ENCODE measurements around the gene HS3ST5. TPM values are rescaled to one million over a fixed set of nuclear protein-coding genes. Genes with fewer than 3 reads are reported as not detected.

The HS3ST5 gene
- total RNA-seq, 2 experiments from 2014 or later = not detected

GRCh38 chr6:114181664-114182063, 161.2 kb downstream of the HS3ST5 start:
- CTCF ChIA-PET = no interaction called here
- no peaks in the 10 kb centered on the region for H3K36me3 Mint-ChIP-seq
- H3K9me3 Mint-ChIP-seq (ENCODE audit: low read depth) = no peaks in the 10 kb centered on the region
- H3K4me3 Mint-ChIP-seq = no peak overlapping the region
- DNase-seq (no peak), ATAC-seq (no peak)
- no peak overlapping the region for H3K27ac Mint-ChIP-seq
- no peaks in the 10 kb centered on the region for H3K27me3 Mint-ChIP-seq
- no peaks in the 10 kb centered on the region for H3K4me1 Mint-ChIP-seq

GRCh38 chr6:114179411-114179810, 163.4 kb downstream of the HS3ST5 start:
- Mint-ChIP-seq H3K27me3 (no peaks in the 10 kb centered on the region), H3K27ac (no peak overlapping the region), H3K36me3 (no peaks in the 10 kb centered on the region), H3K4me1 (no peaks in the 10 kb centered on the region), H3K4me3 (no peak overlapping the region), H3K9me3 (ENCODE audit: low read depth) (no peaks in the 10 kb centered on the region)
- DNase-seq (no peak), ATAC-seq (no peak)
- CTCF ChIA-PET = no interaction called here

DNA sequence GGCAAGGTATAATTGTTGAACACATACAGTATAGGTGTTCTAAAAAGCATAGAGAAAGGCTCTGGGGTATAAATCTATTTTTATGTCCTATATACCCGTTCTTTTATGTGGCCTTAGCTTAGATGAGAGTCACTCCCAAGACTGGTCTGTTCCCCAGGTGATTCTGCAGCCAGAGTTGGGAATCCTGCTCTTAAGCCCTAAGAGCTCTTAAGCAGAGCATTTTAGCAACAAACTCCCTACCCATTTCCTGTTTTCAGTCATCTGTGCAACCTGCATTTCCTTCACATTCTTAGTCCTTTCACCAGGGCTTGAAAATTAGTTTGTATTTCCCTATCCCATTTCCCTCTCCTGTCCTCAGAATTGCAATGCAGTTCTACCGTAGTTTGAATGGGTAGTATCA, 166.1 kb downstream of the HS3ST5 start:
- H3K36me3 Mint-ChIP-seq = no peaks in the 10 kb centered on the region
- no peak overlapping the region for H3K4me3 Mint-ChIP-seq
- no peak overlapping the region for H3K27ac Mint-ChIP-seq
- ATAC-seq (no peak), DNase-seq (no peak)
- no peaks in the 10 kb centered on the region for H3K4me1 Mint-ChIP-seq
- H3K27me3 Mint-ChIP-seq = no peaks in the 10 kb centered on the region
- H3K9me3 Mint-ChIP-seq (ENCODE audit: low read depth) = no peaks in the 10 kb centered on the region
- CTCF ChIA-PET = no interaction called here

- H3K36me3 Mint-ChIP-seq = no peaks in the 10 kb centered on the region
- no peak overlapping the region for H3K4me3 Mint-ChIP-seq
- ATAC-seq = no peak
- no peak overlapping the region for H3K27ac Mint-ChIP-seq
- no peaks in the 10 kb centered on the region for H3K27me3 Mint-ChIP-seq
- DNase-seq = no peak
- H3K4me1 Mint-ChIP-seq = no peaks in the 10 kb centered on the region
- no peaks in the 10 kb centered on the region for H3K9me3 Mint-ChIP-seq (ENCODE audit: low read depth)
- CTCF ChIA-PET = no interaction called here
These were observed 170.1 kb downstream of the HS3ST5 start for GRCh38 chr6:114172576-114173260.

GRCh38 chr6:114171473-114171872, 171.3 kb downstream of the HS3ST5 start:
- Mint-ChIP-seq H3K36me3 (no peaks in the 10 kb centered on the region), H3K4me1 (no peaks in the 10 kb centered on the region), H3K9me3 (ENCODE audit: low read depth) (no peaks in the 10 kb centered on the region), H3K4me3 (no peak overlapping the region), H3K27ac (no peak overlapping the region), H3K27me3 (no peaks in the 10 kb centered on the region)
- CTCF ChIA-PET = no interaction called here
- ATAC-seq (no peak), DNase-seq (no peak)

GRCh38 chr6:114170958-114171387, 171.8 kb downstream of the HS3ST5 start:
- Mint-ChIP-seq H3K27me3 (no peaks in the 10 kb centered on the region), H3K36me3 (no peaks in the 10 kb centered on the region), H3K27ac (no peak overlapping the region), H3K9me3 (ENCODE audit: low read depth) (no peaks in the 10 kb centered on the region), H3K4me1 (no peaks in the 10 kb centered on the region), H3K4me3 (no peak overlapping the region)
- DNase-seq (no peak), ATAC-seq (no peak)
- CTCF ChIA-PET = no interaction called here

DNA sequence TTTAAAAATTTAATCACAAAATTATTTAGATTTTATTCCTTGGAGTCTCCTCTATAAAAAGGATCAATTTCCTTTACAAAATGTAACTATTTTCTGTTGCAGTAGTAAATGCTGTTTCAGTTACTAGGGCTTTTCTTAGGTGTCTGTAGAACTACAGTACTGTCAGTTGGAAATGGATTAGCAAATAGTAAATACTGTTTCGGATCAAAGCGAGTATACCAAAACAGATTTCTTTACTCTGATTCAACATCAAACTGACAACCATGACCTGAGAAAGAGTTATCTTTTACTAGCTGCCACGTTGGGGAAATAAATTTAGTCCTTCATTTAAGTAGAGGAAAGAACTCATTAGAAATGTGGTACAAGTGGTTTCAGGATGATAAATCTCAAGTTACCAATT, 172.5 kb downstream of the HS3ST5 start:
- H3K4me1 Mint-ChIP-seq = no peaks in the 10 kb centered on the region
- H3K4me3 Mint-ChIP-seq = no peak overlapping the region
- H3K27ac Mint-ChIP-seq = no peak overlapping the region
- no peaks in the 10 kb centered on the region for H3K27me3 Mint-ChIP-seq
- no peaks in the 10 kb centered on the region for H3K36me3 Mint-ChIP-seq
- CTCF ChIA-PET = no interaction called here
- ATAC-seq = no peak
- no peaks in the 10 kb centered on the region for H3K9me3 Mint-ChIP-seq (ENCODE audit: low read depth)
- no peak for DNase-seq

- Mint-ChIP-seq H3K36me3 (no peaks in the 10 kb centered on the region), H3K27me3 (no peaks in the 10 kb centered on the region), H3K4me3 (no peak overlapping the region), H3K27ac (no peak overlapping the region), H3K4me1 (no peaks in the 10 kb centered on the region), H3K9me3 (ENCODE audit: low read depth) (no peaks in the 10 kb centered on the region)
- CTCF ChIA-PET = no interaction called here
- ATAC-seq (no peak), DNase-seq (no peak)
These were observed 173.1 kb downstream of the HS3ST5 start for GRCh38 chr6:114169763-114170162.

DNA sequence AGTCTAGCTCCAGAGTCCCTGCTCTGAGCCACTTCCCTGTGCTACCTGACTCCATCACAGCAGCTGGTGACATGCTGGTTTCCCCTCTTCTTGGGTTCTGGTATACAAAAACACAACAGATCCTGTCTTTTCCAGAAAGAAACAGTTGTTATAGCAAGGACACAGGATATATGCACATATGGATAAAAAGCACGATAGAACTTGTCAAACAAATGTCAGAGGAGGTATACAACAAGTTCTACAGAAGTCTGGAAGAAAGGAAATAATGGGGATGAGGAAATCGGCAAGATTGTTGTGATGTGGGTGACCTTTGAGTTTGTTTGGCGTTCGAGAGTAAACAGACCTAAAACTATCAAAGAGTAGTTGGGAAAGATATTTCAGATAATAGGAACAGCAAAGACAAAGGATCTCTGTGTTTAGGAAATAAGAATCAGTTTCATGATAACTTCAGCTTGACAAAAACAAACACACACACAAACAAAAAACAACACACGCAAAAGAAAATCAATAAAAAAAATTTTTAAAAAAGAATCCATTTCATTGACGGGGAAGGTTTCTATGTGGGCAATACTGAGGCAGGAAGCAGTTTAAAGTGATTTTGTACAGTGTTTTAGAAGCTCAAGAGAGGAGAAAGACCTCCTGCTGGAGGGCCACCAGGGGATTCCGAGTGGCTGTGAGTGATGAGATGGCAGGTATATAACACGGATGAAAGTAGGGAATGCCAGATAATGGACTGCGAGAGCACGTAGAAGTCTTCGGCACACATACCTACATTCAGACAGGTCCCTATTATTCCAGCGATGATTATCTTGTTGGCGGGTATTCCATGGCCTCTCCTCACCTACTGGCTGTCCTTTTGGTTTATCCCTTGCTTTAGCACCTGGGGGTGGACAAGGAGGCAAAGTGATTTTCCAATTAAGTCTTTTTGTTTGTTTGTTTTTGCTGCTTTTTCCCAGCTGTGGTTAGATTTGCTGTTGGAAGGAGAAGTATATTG, 174.9 kb downstream of the HS3ST5 start:
- Mint-ChIP-seq H3K27me3 (no peaks in the 10 kb centered on the region), H3K4me3 (no peak overlapping the region), H3K27ac (no peak overlapping the region), H3K36me3 (no peaks in the 10 kb centered on the region), H3K9me3 (ENCODE audit: low read depth) (no peaks in the 10 kb centered on the region), H3K4me1 (no peaks in the 10 kb centered on the region)
- ATAC-seq (no peak), DNase-seq (no peak)
- CTCF ChIA-PET = no interaction called here

DNA sequence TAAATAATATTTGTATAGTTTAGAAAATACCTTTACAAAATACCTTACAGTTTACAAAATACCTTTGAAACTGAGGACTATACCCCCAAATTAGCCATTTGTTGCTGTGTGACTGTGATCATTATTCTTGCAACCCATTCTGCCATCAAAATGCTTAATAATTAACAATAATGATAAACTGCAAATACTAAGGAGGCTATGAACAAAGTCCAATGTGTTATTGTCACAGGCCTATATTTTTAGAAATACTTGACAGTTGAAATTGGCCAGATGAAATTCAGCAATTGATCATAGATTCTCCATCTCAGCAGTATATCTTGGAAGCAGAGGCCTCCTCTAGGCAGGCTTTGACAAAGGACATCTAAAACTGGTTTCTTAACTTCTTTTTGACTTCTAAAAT, 178.6 kb downstream of the HS3ST5 start:
- H3K4me1 Mint-ChIP-seq = no peaks in the 10 kb centered on the region
- H3K27ac Mint-ChIP-seq = no peak overlapping the region
- H3K4me3 Mint-ChIP-seq = no peak overlapping the region
- H3K9me3 Mint-ChIP-seq (ENCODE audit: low read depth) = no peaks in the 10 kb centered on the region
- H3K27me3 Mint-ChIP-seq = no peaks in the 10 kb centered on the region
- H3K36me3 Mint-ChIP-seq = no peaks in the 10 kb centered on the region
- no peak for DNase-seq
- ATAC-seq = no peak
- CTCF ChIA-PET = no interaction called here

DNA sequence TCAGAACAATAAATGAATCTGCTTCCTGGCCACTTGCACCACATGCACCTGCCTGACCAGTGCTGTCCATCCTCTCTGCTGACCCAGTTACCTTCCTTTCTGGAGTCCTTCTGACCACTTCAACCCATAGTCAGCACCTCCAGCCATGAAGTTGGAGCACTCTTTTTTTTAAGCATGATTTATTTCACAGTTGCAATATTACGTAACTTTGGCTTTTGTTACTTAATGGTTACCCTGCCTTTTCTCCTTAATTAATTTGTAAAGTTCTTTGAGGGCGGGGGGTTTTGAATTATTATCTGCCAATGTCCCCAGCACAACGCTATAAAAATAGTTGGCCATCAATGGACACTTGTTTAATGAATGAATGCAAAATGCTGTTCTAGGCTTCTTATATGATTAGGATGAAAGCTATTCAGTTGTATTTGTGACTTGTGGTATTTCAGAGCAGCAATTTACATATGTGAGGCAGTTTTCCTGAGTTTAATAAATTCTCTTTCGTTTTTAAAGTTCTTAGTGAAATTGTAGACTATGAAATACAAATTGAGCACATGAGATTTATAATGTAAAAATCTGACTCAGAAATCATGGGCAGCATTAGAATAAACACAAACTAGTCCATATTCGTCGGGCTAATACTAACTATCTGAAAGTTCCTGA, 180.0 kb downstream of the HS3ST5 start:
- Mint-ChIP-seq H3K36me3 (no peaks in the 10 kb centered on the region), H3K27me3 (no peaks in the 10 kb centered on the region), H3K4me1 (no peaks in the 10 kb centered on the region), H3K4me3 (no peak overlapping the region), H3K9me3 (ENCODE audit: low read depth) (no peaks in the 10 kb centered on the region), H3K27ac (no peak overlapping the region)
- CTCF ChIA-PET = no interaction called here
- no peak for ATAC-seq
- no peak for DNase-seq

DNA sequence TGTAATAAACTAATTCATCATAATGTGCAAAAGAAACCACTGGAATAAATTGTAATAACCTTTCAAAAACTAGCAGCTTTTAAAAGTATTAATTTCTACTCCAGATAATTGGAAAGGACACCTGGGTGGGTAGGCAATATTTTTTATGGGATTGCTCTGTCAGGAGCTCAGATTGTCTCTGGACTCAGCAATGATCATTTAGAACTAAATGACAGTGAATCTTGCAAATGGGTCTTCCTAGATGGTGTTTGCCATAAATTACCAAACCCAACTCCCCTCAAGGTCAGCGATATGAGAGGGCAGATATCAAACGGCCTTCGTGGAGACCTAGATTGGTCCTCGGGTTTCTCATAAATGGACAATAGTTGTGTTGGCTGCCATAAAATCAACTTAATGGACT, 181.9 kb downstream of the HS3ST5 start:
- ATAC-seq (no peak), DNase-seq (no peak)
- Mint-ChIP-seq H3K27ac (no peak overlapping the region), H3K36me3 (no peaks in the 10 kb centered on the region), H3K4me1 (no peaks in the 10 kb centered on the region), H3K27me3 (no peaks in the 10 kb centered on the region), H3K9me3 (ENCODE audit: low read depth) (no peaks in the 10 kb centered on the region), H3K4me3 (no peak overlapping the region)
- CTCF ChIA-PET = no interaction called here

DNA sequence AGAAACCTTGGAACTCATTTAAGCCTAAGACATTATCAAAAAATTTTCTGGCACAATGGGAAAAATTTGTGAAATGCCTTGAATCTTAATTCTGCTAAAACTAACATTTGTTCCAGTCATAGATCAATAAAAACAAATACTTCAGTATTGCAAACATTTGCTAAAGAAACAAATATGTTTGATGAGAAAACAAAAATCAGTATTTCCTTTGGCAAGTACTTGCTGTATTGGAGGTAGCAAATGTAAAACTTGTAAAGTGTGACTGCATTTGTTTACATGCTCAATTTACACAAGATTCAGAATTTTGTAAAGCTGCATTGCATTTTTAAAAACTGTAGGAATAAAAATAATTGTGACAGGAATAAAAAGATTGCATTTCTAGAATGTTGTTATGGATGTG, 183.1 kb downstream of the HS3ST5 start:
- no peak overlapping the region for H3K27ac Mint-ChIP-seq
- no peaks in the 10 kb centered on the region for H3K9me3 Mint-ChIP-seq (ENCODE audit: low read depth)
- no peaks in the 10 kb centered on the region for H3K27me3 Mint-ChIP-seq
- ATAC-seq = no peak
- H3K4me1 Mint-ChIP-seq = no peaks in the 10 kb centered on the region
- no peak overlapping the region for H3K4me3 Mint-ChIP-seq
- no peak for DNase-seq
- H3K36me3 Mint-ChIP-seq = no peaks in the 10 kb centered on the region
- CTCF ChIA-PET = no interaction called here
